ENCODE results near the gene RAI14.

Gene RAI14

DNA sequence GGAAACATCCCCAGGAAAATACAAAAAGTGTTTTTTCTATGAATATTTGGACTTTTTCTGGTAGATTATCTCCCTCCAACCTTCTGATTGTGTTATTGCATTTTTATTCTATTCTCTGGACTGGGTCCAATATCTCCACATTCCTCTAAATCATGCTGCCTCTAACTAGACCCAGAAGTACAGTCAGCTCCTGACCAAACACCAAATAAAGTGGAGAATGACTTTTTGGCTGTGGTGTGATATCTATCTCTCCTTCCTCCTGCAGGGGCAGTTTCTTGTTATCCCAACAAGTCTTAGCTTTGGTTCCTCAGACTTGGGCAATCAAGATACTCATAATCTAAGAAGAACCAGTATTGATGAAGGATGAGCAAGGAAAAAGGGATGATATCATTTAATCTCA lies 3.2 kb upstream of the RAI14 start:
- no peak overlapping the region for H3K4me3 ChIP-seq (replicated peaks in 1 of 2; ENCODE audit: low read depth in 2 of 2, low read length in 2 of 2)
- TF ChIP-seq, protein P1, sequence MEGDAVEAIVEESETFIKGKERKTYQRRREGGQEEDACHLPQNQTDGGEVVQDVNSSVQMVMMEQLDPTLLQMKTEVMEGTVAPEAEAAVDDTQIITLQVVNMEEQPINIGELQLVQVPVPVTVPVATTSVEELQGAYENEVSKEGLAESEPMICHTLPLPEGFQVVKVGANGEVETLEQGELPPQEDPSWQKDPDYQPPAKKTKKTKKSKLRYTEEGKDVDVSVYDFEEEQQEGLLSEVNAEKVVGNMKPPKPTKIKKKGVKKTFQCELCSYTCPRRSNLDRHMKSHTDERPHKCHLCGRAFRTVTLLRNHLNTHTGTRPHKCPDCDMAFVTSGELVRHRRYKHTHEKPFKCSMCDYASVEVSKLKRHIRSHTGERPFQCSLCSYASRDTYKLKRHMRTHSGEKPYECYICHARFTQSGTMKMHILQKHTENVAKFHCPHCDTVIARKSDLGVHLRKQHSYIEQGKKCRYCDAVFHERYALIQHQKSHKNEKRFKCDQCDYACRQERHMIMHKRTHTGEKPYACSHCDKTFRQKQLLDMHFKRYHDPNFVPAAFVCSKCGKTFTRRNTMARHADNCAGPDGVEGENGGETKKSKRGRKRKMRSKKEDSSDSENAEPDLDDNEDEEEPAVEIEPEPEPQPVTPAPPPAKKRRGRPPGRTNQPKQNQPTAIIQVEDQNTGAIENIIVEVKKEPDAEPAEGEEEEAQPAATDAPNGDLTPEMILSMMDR (IDR thresholded peaks at IDR 0.05; ENCODE audit: low read depth, low read length): no peak
- DNase-seq (ENCODE audit: low read depth in 2 of 2): peak; percentile 65 to 80

DNA sequence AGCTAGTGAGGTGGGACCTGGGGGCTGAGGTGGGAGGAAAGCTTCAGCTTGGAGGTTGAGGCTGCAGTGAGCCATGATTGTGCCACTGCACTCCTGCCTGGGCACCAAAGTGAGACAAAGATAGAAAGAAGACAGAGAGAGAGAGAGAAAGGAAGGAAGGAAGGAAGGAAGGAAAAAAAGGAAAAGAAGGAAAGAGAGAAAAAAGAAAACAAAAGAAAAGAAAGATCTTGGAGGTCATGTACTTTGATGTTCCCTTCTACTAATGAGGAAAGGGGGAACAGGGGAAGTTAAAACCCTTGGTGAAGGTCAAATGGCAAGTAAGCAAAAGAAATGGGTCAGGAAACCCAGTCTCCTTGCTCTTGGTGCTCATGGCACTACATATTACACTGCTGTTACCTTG lies 2.4 kb upstream of the RAI14 start:
- DNase-seq (ENCODE audit: low read depth in 2 of 2): no peak
- H3K4me3 ChIP-seq (replicated peaks in 1 of 2; ENCODE audit: low read depth in 2 of 2, low read length in 2 of 2): no peak overlapping the region
- TF ChIP-seq, protein P1 (IDR thresholded peaks at IDR 0.05; ENCODE audit: low read depth, low read length): no peak

DNA sequence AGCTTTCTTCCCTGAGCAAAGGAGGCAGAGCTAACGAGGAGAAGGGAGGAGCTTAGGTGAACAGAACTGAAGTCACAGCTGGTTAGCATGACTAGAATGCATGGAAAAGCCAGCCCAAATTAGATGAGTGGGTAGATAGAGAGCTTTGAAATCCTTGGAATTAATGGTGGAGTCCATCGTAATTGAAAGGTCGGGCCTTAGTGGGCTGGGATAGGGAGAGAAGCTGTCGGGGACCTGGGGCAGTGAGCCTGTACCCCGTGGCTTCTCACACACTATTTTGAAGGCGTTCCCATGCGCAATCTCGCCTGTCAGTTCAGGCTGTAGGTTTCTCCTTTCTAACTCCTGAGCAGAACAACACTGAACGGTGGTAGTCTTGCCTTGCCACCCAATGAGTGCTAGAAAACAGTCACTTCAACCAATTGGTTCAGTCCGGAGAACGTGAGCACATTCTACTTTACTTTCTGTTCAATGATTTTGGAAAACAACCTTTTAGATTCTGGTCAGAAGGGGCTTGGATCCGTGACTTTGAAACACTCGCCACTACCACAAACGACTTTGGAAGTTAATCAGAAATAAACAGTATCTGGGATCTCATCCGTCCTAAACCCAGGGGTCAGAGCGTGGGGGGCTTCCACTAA lies 655 bp upstream of the RAI14 start:
- H3K4me3 ChIP-seq (replicated peaks in 1 of 2; ENCODE audit: low read depth in 2 of 2, low read length in 2 of 2): peak overlapping the region; percentile 54 to 92
- TF ChIP-seq, protein P1 (IDR thresholded peaks at IDR 0.05; ENCODE audit: low read depth, low read length): no peak
- peak; percentile 76 to 80 for DNase-seq (ENCODE audit: low read depth in 2 of 2)

DNA sequence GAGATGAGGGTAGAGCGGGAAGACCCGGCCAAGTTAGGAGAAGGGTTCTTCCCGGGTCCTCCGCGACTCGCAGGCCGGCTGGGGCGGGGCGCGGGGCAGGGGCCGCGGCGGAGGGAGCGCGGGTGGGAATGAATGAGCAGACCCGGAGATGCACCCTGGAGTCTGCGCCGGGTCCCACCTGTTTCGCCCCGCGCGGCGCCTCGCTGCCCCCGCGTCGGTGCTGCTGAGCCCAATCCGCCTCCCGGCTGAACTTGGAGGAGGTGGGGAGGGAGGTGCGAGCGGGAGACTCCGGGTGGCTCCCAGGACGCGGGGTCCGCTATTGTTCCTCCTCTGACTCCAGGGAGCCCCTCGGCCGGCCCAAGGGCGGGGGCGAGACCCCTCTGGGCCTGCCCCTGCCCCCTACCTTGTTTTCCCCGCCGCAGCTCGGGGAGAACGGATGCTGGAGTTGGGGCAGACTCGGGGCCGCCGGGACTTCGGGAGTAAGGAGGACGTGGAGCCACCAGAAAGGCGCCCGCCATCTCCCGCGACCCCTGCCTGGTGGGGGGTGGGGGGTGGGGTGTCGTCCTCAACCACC lies 659 bp downstream of the RAI14 start:
- peak; percentile 32 to 39 for DNase-seq (ENCODE audit: low read depth in 2 of 2)
- TF ChIP-seq, protein P1 (IDR thresholded peaks at IDR 0.05; ENCODE audit: low read depth, low read length): no peak
- peak overlapping the region; percentile 92 to 96 for H3K4me3 ChIP-seq (replicated peaks in 1 of 2; ENCODE audit: low read depth in 2 of 2, low read length in 2 of 2)

DNA sequence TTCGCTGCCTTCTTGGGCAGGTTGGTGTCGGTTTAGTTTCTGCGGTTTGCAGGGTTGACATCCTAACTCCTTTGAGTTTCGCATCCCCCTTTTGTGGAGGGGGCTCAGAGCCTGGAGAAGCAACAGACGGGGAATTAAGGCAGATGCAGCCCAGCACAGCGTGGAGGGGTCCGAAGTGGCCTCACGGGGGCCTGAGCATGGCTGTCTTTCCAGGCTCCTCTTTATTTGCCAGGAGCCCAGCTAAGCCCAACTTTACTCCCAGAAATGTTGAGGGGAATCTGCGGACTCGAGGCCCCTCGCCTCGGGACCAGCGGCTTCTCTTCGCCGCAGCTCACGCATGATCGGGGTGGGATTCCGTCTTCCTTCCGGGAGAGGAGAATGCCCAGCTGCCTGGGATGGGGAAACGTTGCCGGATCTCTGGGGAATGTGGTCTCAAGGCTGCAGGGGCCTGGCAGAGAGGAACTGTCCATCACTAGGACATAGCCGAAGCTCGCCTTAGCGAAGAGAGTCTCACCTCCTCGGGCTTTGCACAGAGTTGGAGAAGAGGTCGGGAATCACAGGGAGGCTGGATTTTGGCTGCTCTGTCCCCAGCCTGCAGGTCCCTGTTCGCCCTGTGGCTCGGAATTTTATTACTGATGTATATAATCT lies 1.3 kb downstream of the RAI14 start:
- peak; percentile 69 to 72 for DNase-seq (ENCODE audit: low read depth in 2 of 2)
- H3K4me3 ChIP-seq (replicated peaks in 1 of 2; ENCODE audit: low read depth in 2 of 2, low read length in 2 of 2): peak overlapping the region; percentile 92 to 96
- TF ChIP-seq, protein P1 (IDR thresholded peaks at IDR 0.05; ENCODE audit: low read depth, low read length): no peak

DNA sequence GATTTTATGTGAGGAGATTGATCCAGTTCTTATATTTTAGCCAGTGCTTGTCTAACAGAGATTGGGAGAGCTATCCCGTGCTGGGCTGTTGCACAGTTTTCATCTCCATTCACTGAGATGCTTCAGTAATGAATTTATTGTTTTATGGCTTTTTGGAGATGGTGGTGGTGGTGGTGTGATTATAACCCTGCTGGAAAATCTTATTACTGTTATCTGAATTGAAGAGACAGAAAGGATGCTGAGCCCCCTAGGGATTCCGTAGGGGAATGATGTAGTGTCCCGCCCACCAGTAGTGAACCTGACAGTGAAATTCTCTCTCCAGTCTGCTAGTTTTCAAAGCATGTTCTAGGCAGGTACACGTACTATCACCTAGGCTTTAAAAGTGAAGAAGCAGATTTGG lies 1.9 kb downstream of the RAI14 start:
- TF ChIP-seq, protein P1 (IDR thresholded peaks at IDR 0.05; ENCODE audit: low read depth, low read length): no peak
- peak; percentile 26 to 58 for DNase-seq (ENCODE audit: low read depth in 2 of 2)
- H3K4me3 ChIP-seq (replicated peaks in 1 of 2; ENCODE audit: low read depth in 2 of 2, low read length in 2 of 2): peak overlapping the region; percentile 92 to 96

Data from cardiac fibroblast (primary cell).